ENCODE measurements around the gene GOLPH3. TPM values are rescaled to one million over a fixed set of nuclear protein-coding genes. Genes with fewer than 3 reads are reported as not detected.

The GOLPH3 gene
- total RNA-seq, 1 donor from 2014 or later, result 99.0 TPM

GRCh38 chr5:32090755-32091128 lies 83.4 kb downstream of the GOLPH3 start:
- Histone ChIP-seq H3K4me3 (no peak overlapping the region), H3K27me3 (ENCODE audit: low read depth) (no peaks in the 10 kb centered on the region), H3K27ac (no peak overlapping the region), H3K9me3 (no peaks in the 10 kb centered on the region), H3K4me1 (peaks cover 11% of the 10 kb centered on the region), H3K36me3 (peaks cover 62% of the 10 kb centered on the region)
- DNase-seq (no peak), ATAC-seq (no peak)
- TF ChIP-seq CTCF (IDR thresholded peaks at IDR 0.05), result no peak
- intact Hi-C loops (cut with DNase I), result no loop called here

GRCh38 chr5:32090026-32090754 lies 83.9 kb downstream of the GOLPH3 start:
- Histone ChIP-seq H3K4me3 (no peak overlapping the region), H3K36me3 (peaks cover 62% of the 10 kb centered on the region), H3K27ac (no peak overlapping the region), H3K9me3 (no peaks in the 10 kb centered on the region), H3K4me1 (peaks cover 7% of the 10 kb centered on the region), H3K27me3 (ENCODE audit: low read depth) (no peaks in the 10 kb centered on the region)
- intact Hi-C loops (cut with DNase I), result no loop called here
- TF ChIP-seq CTCF (IDR thresholded peaks at IDR 0.05), result no peak
- DNase-seq (no peak), ATAC-seq (no peak)

GRCh38 chr5:32089146-32090000 lies 84.7 kb downstream of the GOLPH3 start:
- DNase-seq (no peak), ATAC-seq (no peak)
- intact Hi-C loops (cut with DNase I), result no loop called here
- no peak overlapping the region for H3K27ac ChIP-seq
- peaks cover 61% of the 10 kb centered on the region for H3K36me3 ChIP-seq
- no peaks in the 10 kb centered on the region for H3K4me1 ChIP-seq
- H3K27me3 ChIP-seq (ENCODE audit: low read depth), result no peaks in the 10 kb centered on the region
- H3K9me3 ChIP-seq, result no peaks in the 10 kb centered on the region
- TF ChIP-seq CTCF (IDR thresholded peaks at IDR 0.05), result no peak
- no peak overlapping the region for H3K4me3 ChIP-seq

GRCh38 chr5:32088214-32088613 lies 85.9 kb downstream of the GOLPH3 start:
- peaks cover 50% of the 10 kb centered on the region for H3K36me3 ChIP-seq

More at GRCh38 chr5:32088214-32088613, 85.9 kb downstream of the GOLPH3 start:
- H3K27me3 ChIP-seq (ENCODE audit: low read depth), result no peaks in the 10 kb centered on the region
- H3K9me3 ChIP-seq, result no peaks in the 10 kb centered on the region
- H3K4me3 ChIP-seq, result no peak overlapping the region
- ATAC-seq (no peak), DNase-seq (no peak)
- no peak for TF ChIP-seq CTCF (IDR thresholded peaks at IDR 0.05)
- no peaks in the 10 kb centered on the region for H3K4me1 ChIP-seq
- no peak overlapping the region for H3K27ac ChIP-seq
- intact Hi-C loops (cut with DNase I), result no loop called here
